Aorta (tissue), 5 donors: ENCODE results near the gene THADA. TPM values are rescaled to one million over a fixed set of nuclear protein-coding genes. Genes with fewer than 3 reads are reported as not detected.

Source experiments
- ATAC-seq: fragments of 200-7000 bp; cut with Tn5 transposase; one replicate; pipeline ENCODE4 v1.9.1; 2022; ENCODE audit warnings: moderate library complexity; ENCODE audit not compliant: low FRiP score
- DNase-seq, 2 donors: peaks; one replicate each; pipeline ENCODE4 v3.0.0-alpha.2; 2020
- H3K27ac ChIP-seq, 2 donors: one replicate each; pipeline ENCODE4 v1.5.1; 2013; ENCODE audit warnings: low read length in 2 of 2, mild to moderate bottlenecking in 2 of 2, moderate library complexity in 2 of 2, control low read depth in 1 of 2, inconsistent platforms in 1 of 2, low read depth in 1 of 2
- H3K27me3 ChIP-seq, 2 donors: one replicate each; pipeline ENCODE4 v1.6.1; 2013; ENCODE audit warnings: control low read depth in 1 of 2, low read length in 1 of 2, mild to moderate bottlenecking in 1 of 2, moderate library complexity in 1 of 2; ENCODE audit not compliant: insufficient read depth in 2 of 2, control insufficient read depth in 1 of 2
- H3K36me3 ChIP-seq, 2 donors: one replicate each; pipeline ENCODE4 v1.6.1; 2013; ENCODE audit warnings: control low read depth in 1 of 2, low read length in 1 of 2, mild to moderate bottlenecking in 1 of 2; ENCODE audit not compliant: insufficient read depth in 2 of 2, control insufficient read depth in 1 of 2
- H3K4me1 ChIP-seq, 2 donors: one replicate each; pipeline ENCODE4 v1.6.1; 2013; ENCODE audit warnings: low read length in 2 of 2, control low read depth in 1 of 2, mild to moderate bottlenecking in 1 of 2, moderate library complexity in 1 of 2; ENCODE audit not compliant: insufficient read depth in 2 of 2, control insufficient read depth in 1 of 2
- H3K4me3 ChIP-seq, 2 donors: one replicate each; pipeline ENCODE4 v1.5.1; 2013; ENCODE audit warnings: low read length in 2 of 2, control low read depth in 1 of 2, mild to moderate bottlenecking in 1 of 2
- H3K9me3 ChIP-seq: one replicate; pipeline ENCODE4 v1.6.1; 2013; ENCODE audit warnings: mild to moderate bottlenecking, low read length; ENCODE audit not compliant: control insufficient read depth
- WGBS, 2 donors: extraction: QIAGEN DNeasy Blood & Tissue Kit; methylation state at CpG; one replicate each; pipeline ENCODE4 v1.1.7; 2013; 5-methylcytosine and 5-hydroxymethylcytosine counted together
- intact Hi-C, 2 donors: fragments of 100-400 bp; cut with DNase I; formaldehyde crosslinking; loops; one replicate each; pipeline versions ENCODE4 v1.14.2 to v1.15.0; 2022
- polyA plus RNA-seq, 2 donors: library from polyadenylated mRNA; stranded (reverse); fragments of 200-250 nt; gene quantifications; one replicate each; pipeline ENCODE4 v1.2.3, GENCODE V29; 2013
- total RNA-seq, 2 donors: library from RNA; stranded (reverse); fragmentation: NEBNext Ultra II Directional; extraction: Animal tissue kit (Norgen Biotek cat#: 25700); gene quantifications; one replicate each; pipeline ENCODE4 v1.2.1, GENCODE V29; 2021
- donor health status: healthy with polysubstance abuse.
- donor health status: Bipolar disorder and iron deficiency.
- donor health status: DM: no; HTN: no; CAD: no.
- donor health status: DM: no; HTN: no; CAD: no.
- donor health status: DM: yes; HTN: yes; CAD: no.

Gene THADA
- total and polyA plus RNA-seq, 4 donors: 12.4 to 38.5 (median 25.0) TPM

DNA sequence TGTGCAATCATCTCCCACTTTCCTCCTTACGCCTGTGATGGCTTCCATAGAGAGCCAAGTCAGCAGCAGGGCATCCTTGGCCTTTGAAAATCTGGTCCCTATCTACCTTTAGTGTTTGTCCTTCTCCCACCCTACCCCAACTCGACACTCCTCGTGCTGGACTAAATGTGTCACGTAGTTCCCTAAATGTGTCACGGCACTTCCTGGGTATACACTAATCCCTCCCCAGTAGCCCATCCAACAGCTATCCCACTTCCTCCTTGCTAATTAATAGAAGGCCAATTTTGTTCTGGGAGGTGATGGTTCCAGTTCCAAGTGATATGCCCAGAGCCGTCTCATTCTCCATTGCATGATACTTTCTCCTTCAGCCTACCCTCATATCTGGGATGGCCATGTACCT, 332.9 kb downstream of the THADA start:
- no peak for DNase-seq
- Histone ChIP-seq H3K36me3 (no peaks in the 10 kb centered on the region), H3K27ac (no peak overlapping the region), H3K27me3 (no peaks in the 10 kb centered on the region), H3K9me3 (no peaks in the 10 kb centered on the region), H3K4me1 (peaks cover 0 to 5% of the 10 kb centered on the region in 2 donors), H3K4me3 (no peak overlapping the region)
- no peak for ATAC-seq
- 93 to 97% methylated on average over 6 of the region's 6 CpGs for WGBS, 2 donors
- intact Hi-C loops: loop anchor here in 1 of 2 donors (5.0 kb wide), 1 partner anchor 39 kb away; no protein-coding TSS in a partner anchor

- ATAC-seq: no peak
- whole genome bisulfite sequencing, 2 donors: 79 to 88% methylated on average over 1 of the region's 1 CpG
Observed at GRCh38 chr2:43262239-43262638, 333.6 kb downstream of the THADA start.

GRCh38 chr2:43259512-43259911, 336.3 kb downstream of the THADA start:
- H3K4me1 ChIP-seq: peaks cover 0 to 5% of the 10 kb centered on the region in 2 donors
- H3K27me3 ChIP-seq: no peaks in the 10 kb centered on the region
- no peak overlapping the region for H3K4me3 ChIP-seq
- ATAC-seq: no peak
- WGBS, 2 donors: 87 to 92% methylated on average over 1 of the region's 1 CpG
- intact Hi-C loops: no loop called here
- no peak for DNase-seq
- no peaks in the 10 kb centered on the region for H3K36me3 ChIP-seq
- no peak overlapping the region for H3K27ac ChIP-seq
- no peaks in the 10 kb centered on the region for H3K9me3 ChIP-seq

More at GRCh38 chr2:43262239-43262638, 333.6 kb downstream of the THADA start:
- H3K9me3 ChIP-seq: no peaks in the 10 kb centered on the region
- H3K36me3 ChIP-seq: no peaks in the 10 kb centered on the region
- intact Hi-C loops: loop anchor here in 1 of 2 donors (5.0 kb wide), 1 partner anchor 40 kb away; no protein-coding TSS in a partner anchor
- H3K27me3 ChIP-seq: no peaks in the 10 kb centered on the region
- DNase-seq: no peak
- no peak overlapping the region for H3K4me3 ChIP-seq
- no peak overlapping the region for H3K27ac ChIP-seq
- H3K4me1 ChIP-seq: peaks cover 0 to 5% of the 10 kb centered on the region in 2 donors

- Histone ChIP-seq H3K27ac (no peak overlapping the region), H3K4me1 (peaks cover 0 to 5% of the 10 kb centered on the region in 2 donors)
- no peak for ATAC-seq
Observed at GRCh38 chr2:43258547-43259156, 337.2 kb downstream of the THADA start.

GRCh38 chr2:43255296-43255910, 340.4 kb downstream of the THADA start:
- intact Hi-C loops: no loop called here
- Histone ChIP-seq H3K27ac (no peak overlapping the region), H3K9me3 (no peaks in the 10 kb centered on the region), H3K4me3 (no peak overlapping the region), H3K36me3 (no peaks in the 10 kb centered on the region), H3K27me3 (no peaks in the 10 kb centered on the region), H3K4me1 (peaks cover 0 to 5% of the 10 kb centered on the region in 2 donors)
- 68 to 72% methylated on average over 8 of the region's 8 CpGs for WGBS, 2 donors
- no peak for DNase-seq
- no peak for ATAC-seq

More at GRCh38 chr2:43258547-43259156, 337.2 kb downstream of the THADA start:
- intact Hi-C loops: no loop called here
- no peaks in the 10 kb centered on the region for H3K9me3 ChIP-seq
- DNase-seq: no peak
- 80% methylated on average over 2 of the region's 2 CpGs for WGBS, 2 donors
- H3K4me3 ChIP-seq: no peak overlapping the region
- no peaks in the 10 kb centered on the region for H3K36me3 ChIP-seq
- no peaks in the 10 kb centered on the region for H3K27me3 ChIP-seq

GRCh38 chr2:43254331-43254730, 341.5 kb downstream of the THADA start:
- Histone ChIP-seq H3K4me1 (peaks cover 0 to 5% of the 10 kb centered on the region in 2 donors), H3K27ac (no peak overlapping the region), H3K4me3 (no peak overlapping the region), H3K27me3 (no peaks in the 10 kb centered on the region), H3K9me3 (no peaks in the 10 kb centered on the region), H3K36me3 (no peaks in the 10 kb centered on the region)
- 83 to 86% methylated on average over 5 of the region's 5 CpGs for WGBS, 2 donors
- DNase-seq: no peak
- intact Hi-C loops: no loop called here
- no peak for ATAC-seq

DNA sequence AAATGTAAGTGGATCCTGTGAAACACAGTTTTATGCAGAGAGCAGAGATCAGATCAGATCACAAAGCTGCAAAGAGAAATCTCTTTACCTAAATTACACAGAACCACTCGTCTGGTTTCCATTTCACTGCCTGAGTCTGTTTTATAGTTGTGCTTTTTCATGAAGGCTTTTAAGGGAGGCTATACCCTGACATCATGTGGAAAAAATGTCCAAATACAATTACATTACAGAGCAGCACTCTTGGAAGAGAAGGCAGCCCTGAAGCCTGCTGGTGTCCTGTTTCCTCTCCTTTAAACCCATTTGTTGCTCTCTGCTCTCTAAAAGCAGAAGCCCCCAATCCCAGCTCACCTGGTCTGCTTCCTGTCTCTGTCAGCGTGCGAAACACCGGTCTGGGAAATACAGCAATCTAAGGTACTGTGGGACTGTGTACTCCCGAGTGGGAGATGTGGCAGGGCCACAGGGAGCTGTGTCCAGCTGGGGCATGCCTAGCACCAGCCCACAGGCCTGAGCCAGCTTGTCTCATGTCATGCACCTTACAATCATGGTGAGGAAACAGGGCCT, 344.6 kb downstream of the THADA start:
- no peaks in the 10 kb centered on the region for H3K36me3 ChIP-seq
- WGBS, 2 donors: 6 to 7% methylated on average over 5 of the region's 5 CpGs
- DNase-seq (peak in 1 of 2 donors; percentile 79), ATAC-seq (peak; percentile 90)
- H3K4me3 ChIP-seq: no peak overlapping the region
- H3K27ac ChIP-seq: peak overlapping the region; percentile 94 to 98
- H3K9me3 ChIP-seq: no peaks in the 10 kb centered on the region
- H3K4me1 ChIP-seq: no peaks in the 10 kb centered on the region
- H3K27me3 ChIP-seq: no peaks in the 10 kb centered on the region
- intact Hi-C loops: no loop called here

DNA sequence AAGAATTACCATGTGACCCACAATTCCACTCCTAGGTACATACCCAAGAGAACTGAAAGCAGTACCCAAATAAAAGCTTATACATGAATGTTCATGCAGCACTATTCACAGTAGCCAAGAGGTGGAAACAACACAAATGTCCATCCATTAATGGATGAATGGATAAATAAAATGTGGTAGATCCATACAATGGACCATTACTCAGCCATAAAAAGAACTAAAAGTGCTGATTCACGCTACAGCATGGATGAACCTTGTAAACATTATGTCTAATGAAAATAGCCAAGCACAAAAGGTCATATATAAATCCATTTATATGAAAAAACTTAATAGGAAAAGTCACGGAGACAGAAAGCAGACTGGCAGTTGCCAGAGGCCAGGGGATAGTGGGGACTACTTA, 345.8 kb downstream of the THADA start:
- Histone ChIP-seq H3K36me3 (no peaks in the 10 kb centered on the region), H3K4me3 (no peak overlapping the region), H3K27me3 (no peaks in the 10 kb centered on the region), H3K9me3 (no peaks in the 10 kb centered on the region), H3K27ac (peak overlapping the region; percentile 50 to 56), H3K4me1 (no peaks in the 10 kb centered on the region)
- WGBS, 2 donors: 97 to 99% methylated on average over 2 of the region's 2 CpGs
- DNase-seq (no peak), ATAC-seq (no peak)
- intact Hi-C loops: no loop called here

DNA sequence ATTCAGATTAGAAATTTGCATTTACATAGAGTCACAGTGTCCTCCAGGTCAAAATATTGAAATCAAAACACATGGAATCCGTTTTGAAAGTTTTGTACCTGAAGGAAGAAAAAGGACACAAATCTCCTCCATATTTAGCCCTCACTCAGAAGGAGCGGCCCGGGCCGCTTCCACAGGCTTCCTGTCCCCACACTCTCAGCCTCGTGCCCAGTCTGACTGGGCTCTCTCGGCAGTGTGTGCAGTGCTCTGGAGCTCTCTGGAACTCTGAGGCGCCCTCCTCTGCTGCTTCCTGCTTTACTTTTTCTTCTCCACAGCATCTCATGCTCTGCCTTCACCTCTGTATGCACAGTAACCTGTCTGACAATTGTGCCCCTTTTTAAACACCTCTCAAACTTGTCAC, 347.2 kb downstream of the THADA start:
- Histone ChIP-seq H3K27ac (peak overlapping the region in 1 of 2 donors; percentile 15), H3K4me3 (no peak overlapping the region), H3K27me3 (no peaks in the 10 kb centered on the region), H3K4me1 (no peaks in the 10 kb centered on the region), H3K9me3 (no peaks in the 10 kb centered on the region), H3K36me3 (no peaks in the 10 kb centered on the region)
- intact Hi-C loops: no loop called here
- 92 to 94% methylated on average over 7 of the region's 7 CpGs for WGBS, 2 donors
- DNase-seq (no peak), ATAC-seq (no peak)
